RPMI8226 (cell line): ENCODE measurements around the gene PDZD8.

Experiments
- DNase-seq: peaks from one replicate; pipeline ENCODE4 v3.0.0-alpha.2; 2015

The PDZD8 gene

DNA sequence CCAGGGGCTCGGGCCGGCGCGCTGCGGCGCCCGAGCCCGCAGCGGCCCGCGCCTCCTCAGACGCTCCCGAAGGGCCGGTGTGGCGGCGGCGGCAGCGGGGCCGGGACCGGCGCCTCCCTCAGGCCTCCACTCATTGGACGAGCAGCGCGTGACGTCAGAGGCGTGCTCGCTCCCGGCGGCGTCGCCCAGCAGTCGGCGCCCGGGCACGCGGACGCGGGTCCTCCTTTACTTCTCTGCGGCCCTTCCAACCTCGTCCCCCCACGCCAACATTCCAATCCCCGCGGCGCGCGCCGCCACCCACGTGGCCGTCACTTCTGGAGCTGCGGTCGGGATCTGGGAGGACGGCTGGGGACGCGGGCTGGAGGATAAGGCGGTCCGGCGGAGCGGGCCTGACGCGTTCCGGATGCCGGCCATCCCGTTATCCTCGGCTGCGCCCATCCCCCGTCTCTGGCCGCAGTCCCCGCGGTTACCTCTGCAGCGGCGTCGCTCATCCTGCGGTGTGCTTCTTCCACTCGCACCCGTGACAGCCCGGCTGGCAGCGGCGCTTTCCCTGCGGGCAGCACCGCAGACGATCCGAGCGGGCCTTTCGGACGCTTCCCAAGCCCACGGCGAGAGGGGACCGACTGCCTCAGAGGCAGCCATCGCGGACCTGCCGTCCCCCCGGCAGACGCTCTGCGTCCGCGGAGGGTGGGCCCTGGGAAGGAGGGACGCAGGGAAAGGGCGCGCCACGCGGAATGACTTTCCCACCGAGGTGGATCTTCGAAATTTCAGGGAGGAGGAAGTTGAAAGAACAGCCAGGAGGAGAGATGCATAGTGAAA is at the start of gene PDZD8:
TSS of gene PDZD8 (minus strand) at position 81 of the 819 bp plus-strand sequence. CDS start 213 bp downstream, outside the sequence.
- DNase-seq, result peak; percentile 90

DNA sequence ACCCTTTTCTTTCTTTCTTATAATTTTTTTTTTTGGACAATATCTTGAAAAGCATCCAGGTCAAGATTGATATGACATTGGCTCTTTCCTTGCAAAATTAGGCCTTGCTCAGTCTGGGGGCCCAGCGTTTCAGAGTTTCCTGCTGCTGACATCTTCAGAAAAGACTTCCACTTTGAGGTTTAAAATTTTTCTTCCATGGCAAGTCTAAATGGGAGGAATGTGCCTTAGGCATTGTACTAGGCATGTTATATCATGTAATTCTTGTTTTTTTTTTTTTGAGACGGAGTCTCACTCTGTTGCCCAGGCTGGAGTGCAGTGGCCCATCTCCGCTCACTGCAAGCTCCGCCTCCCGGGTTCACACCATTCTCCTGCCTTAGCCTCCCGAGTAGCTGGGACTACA is 48.9 kb upstream of the PDZD8 start:
- DNase-seq, result no peak

DNA sequence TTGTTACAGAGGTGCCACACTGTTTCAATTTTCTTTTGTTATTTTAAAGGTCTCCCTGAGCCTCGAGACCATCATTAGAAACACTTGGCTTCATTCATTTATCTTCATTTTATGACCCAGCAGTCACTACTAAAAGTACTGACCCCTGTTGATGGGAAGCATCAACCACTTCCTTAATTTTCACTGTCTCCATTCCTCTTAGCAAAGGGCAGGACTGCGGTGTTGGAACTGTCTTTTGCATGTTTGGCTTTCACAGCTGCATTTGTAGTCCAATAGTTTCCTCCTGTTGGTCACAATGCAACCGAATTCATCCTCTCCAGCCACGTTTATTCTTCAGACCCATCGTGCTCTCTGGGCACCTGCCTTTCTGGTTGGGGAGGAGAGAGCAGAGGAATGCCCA is 46.7 kb upstream of the PDZD8 start:
- no peak for DNase-seq

- DNase-seq, result peak; percentile 33
These were observed 45.5 kb upstream of the PDZD8 start for GRCh38 chr10:117420768-117421167.

- no peak for DNase-seq
These were observed 44.7 kb upstream of the PDZD8 start for GRCh38 chr10:117419921-117420320.

DNA sequence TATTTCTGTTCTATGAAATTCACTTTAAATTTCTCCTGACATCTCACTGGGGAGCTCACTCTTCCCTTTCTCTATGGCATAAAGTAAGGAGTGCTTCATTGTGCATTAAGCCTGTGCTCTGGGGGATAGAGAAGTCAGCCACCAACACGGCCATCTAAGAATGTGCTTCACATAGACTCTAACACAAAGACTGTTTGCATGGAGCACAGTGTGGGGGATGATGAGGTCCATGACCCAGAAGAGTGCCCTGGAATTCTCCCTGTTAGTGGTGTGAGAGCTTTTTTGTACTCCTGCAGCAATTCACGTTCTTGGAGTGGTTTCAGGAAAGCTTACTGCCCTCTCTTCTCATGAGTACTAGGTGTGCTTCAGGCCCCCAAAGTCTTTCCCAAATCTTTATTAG is 43.9 kb upstream of the PDZD8 start:
- DNase-seq, result no peak

DNA sequence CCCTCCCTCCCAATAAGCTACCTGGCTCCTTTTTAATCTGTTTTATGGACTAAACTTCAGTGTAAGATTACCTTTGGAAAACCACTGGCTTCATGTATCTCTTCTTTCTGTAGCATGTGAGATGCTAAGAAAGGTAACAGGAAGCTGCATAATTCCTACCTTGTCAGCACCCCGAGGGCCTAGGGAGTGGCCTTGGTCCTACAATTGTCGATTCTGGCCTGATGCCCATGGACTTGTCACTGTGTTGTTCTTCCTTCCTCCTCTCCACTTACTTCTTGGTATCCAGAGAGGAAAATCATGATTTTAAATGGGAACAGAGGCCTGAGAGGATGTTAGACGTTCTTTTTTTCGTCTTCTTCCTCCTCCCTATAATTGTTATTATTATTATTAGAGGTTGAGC is 42.9 kb upstream of the PDZD8 start:
- no peak for DNase-seq

DNA sequence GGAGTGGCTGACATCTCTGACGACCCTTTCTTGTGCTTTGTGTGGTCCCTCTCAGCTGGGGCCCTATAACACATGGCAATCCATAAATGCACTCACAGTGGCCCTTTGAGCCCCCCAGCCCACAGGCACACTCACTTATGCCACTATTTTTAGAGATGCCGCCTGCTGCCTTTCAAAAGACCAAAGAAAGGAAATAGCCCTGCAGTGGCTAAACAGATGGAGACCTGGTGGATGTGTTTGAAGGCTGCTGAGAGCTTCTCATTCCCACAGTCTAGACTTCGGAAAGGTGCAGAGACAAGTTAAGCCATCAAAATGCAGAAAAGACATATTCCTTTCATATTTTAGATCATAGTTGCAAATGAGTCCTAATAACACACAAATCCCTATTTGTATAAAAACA is 42.0 kb upstream of the PDZD8 start:
- DNase-seq, result no peak

GRCh38 chr10:117413928-117414618 is 38.8 kb upstream of the PDZD8 start:
- DNase-seq, result no peak

- no peak for DNase-seq
These were observed 37.3 kb upstream of the PDZD8 start for GRCh38 chr10:117412469-117413010.

DNA sequence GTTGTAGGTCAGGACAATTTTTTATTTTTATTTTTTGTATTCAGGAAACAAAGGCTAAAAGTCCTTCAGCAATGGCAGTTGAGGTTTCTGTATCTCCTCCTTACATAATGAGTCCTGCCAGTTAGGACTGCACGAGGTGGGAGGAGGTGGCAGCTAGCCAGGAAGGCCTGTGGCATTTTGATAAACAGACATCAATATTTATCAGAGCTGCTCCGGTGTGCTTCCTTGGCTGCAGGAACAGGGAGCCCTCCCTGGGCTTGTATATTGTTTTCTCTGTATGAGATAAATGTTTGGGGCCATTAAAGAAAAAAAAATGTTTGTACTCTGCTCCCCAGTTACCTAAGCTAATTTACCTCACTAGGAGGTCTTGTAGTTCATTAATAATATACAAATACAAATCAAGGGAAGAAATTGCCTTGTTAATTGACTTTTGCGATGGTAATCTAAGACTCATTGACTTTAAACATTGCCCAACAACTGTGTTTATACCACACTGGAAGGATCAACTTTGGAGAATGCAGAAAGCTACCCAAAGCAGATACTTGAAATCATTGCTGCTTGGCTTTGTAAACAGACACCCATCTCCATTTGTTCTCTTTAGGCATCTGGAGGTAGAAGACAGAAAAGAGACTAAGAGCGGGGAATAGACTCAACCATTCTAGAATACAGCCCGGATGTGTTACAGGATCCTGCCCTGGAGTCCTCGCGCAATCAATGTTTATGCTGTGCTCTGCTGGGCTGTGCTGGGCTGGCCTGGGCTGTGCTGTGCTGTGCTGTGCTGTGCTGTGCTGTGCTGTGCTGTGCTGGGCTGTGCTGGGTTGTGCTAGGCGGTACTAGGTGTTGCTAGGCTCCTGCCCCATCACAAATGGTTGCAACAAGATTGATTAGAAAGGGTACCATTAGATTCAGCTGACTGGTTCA is 36.5 kb upstream of the PDZD8 start:
- no peak for DNase-seq

- DNase-seq, result no peak
These were observed 35.3 kb upstream of the PDZD8 start for GRCh38 chr10:117410557-117410956.

DNA sequence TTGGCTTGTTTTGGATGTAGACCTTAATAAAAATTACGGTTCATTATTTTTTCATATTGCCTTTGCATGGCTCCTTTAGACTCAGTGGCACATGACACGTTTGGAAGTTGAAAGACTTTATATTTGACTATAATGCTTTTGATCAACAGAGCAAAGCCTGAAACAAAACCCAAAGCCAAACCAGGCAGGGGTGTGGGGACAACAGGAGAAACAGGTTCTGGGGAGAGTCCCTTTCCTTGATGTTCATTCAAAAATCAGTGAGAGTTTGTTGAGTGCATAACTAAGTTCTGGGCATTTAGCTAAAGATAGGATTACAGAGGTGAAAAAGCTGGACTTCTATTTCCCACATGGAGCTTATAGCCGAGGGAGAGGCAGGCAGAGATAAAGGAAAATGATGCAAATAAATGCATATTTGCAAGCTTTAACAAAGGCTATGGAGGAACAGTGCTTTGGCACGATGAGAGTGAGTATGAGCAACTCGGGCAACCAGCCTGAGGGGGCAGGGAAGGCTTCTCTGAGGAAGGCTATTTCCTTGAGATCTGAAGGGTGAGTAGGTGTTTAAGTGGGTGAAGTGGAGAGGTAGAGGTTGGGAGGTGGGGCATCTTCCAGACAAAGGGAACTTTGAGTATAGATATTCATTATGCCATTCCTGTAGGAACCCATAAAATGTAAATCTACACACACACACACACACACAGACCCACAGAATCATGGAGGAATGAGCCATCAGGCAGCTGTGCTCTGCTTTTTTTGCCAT is 34.5 kb upstream of the PDZD8 start:
- DNase-seq, result no peak

DNA sequence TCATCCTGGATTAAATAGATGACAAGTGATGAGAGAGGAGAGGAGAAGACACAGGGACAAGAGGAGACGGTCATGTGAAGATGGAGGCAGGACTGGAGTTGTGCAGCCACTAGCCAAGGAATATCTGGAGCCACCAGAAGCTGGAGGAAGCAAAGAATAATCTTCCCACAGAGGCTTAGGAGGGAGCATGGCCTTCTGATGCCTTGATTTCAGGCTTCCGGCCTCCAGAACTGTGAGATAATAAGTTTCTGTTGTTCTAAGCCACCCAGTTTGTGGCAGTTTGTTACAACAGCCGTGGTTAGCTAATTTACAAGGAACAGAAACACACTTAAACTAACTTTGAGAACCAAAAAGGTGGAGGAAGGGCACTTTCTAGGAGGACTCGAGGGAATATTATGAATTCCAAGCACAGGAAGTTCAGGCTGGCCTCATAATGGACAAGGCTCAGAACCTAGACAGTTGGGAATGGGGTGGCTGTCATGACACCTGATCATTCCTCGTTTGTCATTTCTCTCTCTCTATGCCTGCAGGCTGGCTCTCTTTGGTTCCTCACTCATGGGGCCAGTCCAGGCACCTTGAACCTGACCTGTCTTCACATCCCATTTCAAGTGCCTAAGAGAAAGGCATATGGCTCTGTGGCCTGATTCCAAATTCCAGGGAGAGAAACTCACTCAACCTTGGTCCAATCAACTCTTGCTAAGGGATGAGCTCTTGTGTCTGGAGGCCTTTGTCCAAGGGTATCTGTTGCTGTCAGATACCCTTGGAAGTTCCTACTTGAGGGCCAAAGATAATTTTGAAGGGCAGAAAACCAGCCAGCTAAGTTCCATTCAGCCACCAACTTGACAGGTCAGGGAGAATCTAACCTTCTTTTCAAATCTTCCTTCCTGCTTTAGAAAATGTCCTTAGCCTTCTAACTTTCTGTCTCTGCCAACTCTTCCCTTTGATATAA is 33.5 kb upstream of the PDZD8 start:
- DNase-seq, result no peak

- DNase-seq, result no peak
These were observed 30.5 kb upstream of the PDZD8 start for GRCh38 chr10:117405730-117406129.

GRCh38 chr10:117400329-117400728 is 25.1 kb upstream of the PDZD8 start:
- DNase-seq, result no peak

DNA sequence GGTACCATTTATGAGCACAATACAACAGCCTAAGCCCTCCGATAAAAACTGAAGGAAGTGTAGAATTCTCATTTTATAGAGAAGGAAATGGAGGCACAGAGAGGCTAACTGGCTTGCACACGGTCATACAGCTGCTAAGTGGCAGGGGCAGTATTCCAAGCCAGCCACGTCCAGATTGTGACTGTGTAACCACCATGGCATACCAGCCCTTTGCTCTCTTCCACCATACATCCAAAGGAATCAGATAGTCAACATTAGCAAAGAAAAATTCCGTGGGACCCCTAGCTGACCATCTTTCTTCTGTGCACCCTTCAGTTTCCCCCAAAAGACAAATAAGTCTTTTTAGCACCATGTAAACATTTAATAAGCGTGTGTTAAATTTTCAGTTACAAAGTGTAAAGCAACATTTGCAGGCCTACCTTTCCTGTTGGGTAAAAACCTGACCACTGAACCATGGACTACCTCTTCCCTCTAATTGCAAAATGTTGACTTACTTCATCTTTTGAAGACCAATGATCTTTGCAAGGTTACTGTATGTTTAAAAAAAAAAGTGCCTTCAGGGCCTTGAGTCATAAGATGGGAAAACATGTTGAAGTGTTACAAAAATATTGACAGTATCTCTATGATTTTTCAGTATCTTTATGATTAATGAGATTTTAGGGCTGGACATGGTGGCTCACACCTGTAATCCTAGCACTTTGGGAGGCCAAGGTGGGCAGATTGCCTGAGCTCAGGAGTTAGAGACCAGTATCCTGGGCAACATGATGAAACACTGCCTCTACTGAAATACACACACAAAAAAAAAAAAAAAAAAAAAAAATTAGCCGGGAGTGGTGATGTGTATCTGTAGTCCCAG is 24.3 kb upstream of the PDZD8 start:
- DNase-seq, result no peak

DNA sequence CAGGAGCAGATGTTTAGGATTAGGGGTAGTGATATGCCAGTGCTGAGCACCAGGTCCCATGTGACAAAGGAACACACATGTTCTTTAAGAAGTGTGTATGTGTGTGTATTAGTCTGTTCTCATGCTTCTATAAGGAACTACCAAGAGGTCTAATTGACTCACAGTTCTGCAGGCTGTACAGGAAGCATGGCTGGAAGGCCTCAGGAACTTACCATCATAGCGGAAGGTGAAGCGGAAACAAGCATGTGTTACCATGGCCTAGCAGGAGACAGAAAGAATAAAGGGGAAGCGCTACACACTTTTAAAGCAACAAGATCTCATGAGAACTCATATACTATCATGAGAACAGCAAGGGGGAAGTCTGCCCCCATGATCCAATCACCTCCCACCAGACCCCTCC is 22.8 kb upstream of the PDZD8 start:
- no peak for DNase-seq

- DNase-seq, result peak; percentile 19
These were observed 16.4 kb upstream of the PDZD8 start for GRCh38 chr10:117391436-117392205.
